NCI-H510A (cell line): ENCODE results near the gene RPAP2.
"Not testable (repeated sequence)": the region's sequence is repeated elsewhere in the genome, so short reads cannot be mapped to it uniquely, and the experiment has no call there.

Source experiments
- DNase-seq: peaks from one replicate; lab custom pipeline; 2025; lab: John Stamatoyannopoulos, UW

Gene RPAP2

GRCh38 chr1:92323473-92324453 is 24.9 kb downstream of the RPAP2 start:
- no peak for DNase-seq

DNA sequence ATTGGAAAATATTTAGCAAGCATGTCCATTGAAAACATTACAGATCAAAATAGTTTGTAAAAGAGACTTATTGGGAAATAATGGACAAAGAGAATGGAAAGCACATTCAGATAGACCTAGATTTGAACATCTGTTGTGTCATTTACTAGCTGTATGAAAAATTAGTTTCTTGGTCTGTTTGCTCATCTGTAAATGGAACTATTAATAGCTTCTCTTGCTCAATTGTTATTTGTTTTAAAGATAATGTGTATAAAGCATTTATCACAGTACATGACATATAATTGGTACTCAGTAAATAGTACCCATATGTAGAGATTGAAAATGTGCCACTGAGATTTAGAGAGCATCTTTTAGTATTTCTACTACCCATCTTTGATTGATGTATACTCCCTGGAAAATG is 25.9 kb downstream of the RPAP2 start:
- DNase-seq, result no peak

DNA sequence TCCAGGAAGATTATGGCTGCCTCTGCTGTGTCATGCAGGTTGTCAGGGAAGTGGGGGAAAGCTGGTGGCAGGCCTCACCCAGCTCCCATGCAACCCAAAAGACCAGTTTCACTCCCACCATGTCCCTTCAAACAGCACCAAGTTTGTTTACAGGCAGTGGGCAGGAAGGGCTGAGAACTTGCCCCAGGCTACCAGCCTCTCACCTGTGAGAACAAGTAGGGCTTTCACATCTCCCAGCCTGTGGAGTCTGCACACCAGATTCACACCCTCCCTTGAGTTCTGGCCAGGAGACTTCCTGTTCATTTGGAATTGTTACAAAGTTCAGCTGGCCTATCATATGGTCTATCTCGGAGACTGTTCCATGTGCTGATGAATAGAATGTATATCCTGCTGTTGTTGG is 27.8 kb downstream of the RPAP2 start:
- DNase-seq, result no peak

GRCh38 chr1:92327794-92328193 is 28.9 kb downstream of the RPAP2 start:
- DNase-seq, result no peak

DNA sequence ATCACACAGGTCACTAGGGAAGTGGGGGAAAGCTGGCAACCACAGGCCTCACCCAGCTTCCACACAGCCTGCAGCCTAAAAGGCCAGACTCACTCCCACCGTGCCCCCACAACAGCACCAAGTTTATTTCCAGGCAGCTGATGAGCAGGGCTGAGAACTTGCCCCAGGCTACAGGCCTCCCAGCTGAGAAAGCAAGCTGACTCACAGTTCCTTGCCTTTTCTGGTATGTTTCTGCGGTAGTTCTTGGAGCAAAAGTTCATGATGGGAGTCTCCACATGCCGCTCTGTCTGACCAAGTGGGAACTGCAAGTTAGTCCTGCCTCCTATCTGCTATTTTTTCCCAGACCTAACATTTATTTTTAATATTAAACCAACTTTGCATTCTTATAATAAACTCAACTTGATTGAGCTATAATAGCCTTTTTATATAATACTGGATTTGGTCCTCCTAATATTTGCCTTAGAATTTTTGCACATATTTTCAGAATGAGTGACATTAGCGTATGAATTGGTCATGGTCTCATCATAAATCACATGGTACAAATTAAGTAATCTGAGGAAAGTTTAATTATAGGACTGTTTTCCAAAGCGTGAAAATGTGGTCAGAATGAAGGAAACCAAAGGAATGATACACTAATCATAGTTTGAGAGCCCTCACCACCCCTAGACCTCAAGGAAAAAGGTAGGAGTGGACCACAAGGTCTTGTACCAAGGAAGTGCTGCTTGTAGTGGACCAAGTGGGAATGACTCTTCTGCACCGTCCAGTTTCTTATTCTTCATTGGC is 30.7 kb downstream of the RPAP2 start:
- DNase-seq, result no peak

DNA sequence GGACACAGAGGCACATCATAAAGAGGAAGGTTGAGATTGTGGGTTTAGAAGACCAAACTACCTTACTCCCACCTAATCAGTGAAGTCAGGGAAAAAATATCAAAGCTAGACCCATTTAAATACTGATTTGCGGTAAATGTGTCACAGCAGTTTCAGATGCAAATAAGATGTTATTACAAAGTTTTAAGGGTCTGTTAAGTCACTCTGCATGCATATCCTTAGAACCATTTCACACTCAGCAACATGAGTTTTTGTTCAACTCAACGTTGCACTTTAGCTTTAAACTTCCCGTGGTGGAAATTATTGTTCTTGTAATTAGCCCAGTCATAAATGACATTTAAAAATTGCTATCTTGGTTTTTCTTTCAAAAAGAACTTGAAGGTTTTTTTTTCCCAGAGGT is 34.8 kb downstream of the RPAP2 start:
- DNase-seq, result no peak

- DNase-seq, result no peak
Measured at GRCh38 chr1:92340154-92340553, 41.3 kb downstream of the RPAP2 start.

DNA sequence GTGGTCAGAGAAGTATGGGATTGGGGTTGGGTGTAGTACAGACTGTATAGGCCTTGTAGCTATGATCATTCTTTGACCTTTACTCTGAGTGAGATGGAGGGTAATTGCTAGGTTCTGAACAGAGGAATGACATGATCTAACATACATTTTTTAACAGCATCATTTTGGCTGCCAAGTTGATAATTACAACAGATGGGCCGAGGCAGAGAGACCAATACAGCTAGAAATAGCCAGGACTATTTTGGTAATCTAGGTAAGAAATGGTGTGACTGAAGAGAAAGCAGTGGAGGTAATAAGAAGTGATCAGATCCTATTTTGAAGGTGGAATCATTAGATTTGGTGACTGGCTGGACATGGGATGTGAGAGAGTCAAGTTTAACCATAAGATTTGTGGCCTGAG is 43.5 kb downstream of the RPAP2 start:
- no peak for DNase-seq

DNA sequence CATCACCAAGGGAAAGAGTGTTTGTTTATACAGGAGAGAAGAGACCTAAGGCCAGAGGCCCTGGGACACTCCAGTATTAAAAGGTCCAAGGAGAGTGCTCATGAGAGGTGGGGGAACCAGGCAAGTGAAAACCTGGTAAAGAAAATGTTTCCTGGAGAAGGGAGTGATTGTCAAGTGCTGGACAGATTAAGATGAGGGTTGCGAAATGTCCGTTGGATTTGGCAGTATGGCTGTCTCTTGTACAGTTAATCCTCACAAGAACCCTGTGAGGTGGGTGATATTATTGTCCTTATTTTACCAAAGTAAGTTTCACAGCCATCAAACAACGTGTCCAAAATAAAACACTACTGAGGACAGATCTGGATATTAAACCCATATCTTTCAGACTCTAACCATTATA is 44.2 kb downstream of the RPAP2 start:
- no peak for DNase-seq

- no peak for DNase-seq
Measured at GRCh38 chr1:92346866-92347640, 48.2 kb downstream of the RPAP2 start.

- no peak for DNase-seq
Measured at GRCh38 chr1:92352856-92353255, 54.0 kb downstream of the RPAP2 start.

DNA sequence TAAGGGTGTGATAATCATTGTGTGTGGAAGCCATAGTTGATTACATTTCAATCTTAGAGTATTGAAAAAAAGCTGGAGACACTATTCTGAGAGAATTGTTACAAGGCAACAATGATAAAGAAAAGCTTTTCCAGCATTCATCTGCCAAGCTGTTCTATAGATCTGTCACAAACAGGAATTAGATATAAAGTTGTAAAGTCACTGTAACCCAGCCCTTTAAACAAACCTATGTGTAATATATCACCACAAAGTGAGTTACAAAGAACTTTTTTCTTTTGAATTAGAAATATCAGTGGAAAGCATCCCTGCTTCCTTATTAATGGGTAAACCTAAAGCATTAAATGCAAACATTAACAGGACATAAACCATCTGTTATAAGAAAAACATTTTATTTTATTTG is 55.4 kb downstream of the RPAP2 start:
- DNase-seq, result no peak

DNA sequence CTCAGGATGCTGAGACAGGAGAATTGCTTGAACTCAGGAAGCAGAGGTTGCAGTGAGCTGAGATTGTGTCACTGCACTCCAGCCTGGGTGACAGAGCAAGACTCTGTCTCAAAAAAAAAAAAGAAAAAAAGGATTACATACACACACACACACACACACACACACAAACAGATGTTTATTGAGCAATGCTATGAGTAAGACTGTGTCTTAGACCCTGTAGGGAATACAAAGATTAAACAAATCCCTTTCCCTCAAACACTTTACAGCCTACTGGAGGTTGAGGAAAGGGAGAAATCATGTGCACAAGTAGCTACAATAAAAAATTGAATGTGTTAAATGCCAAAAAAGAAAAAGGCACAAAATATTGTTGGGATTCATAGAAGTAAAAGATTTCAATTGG is 58.1 kb downstream of the RPAP2 start:
- DNase-seq, result no peak

- DNase-seq, result not testable (repeated sequence)
Measured at GRCh38 chr1:92359382-92359781, 60.5 kb downstream of the RPAP2 start.

GRCh38 chr1:92359986-92360385 is 61.1 kb downstream of the RPAP2 start:
- DNase-seq, result no peak

GRCh38 chr1:92362970-92363369 is 64.1 kb downstream of the RPAP2 start:
- no peak for DNase-seq

DNA sequence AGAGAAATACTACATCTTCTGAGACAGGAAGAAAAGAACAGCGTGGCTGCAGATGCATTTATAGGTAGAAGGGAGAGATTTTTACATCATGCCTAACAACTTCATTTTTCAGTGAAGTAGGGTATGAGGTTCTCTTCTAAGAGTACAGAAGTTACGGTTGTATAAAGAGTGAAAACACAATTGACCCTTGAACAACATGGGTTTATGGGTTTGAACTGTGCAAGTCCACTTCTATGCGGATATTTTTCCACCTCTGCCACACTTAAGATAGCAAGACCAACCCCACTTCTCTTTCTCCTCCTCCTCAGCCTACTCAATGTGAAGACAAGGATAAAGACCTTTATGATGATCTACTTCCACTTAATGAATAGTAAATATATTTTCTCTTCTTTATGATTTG is 64.5 kb downstream of the RPAP2 start:
- DNase-seq, result no peak

GRCh38 chr1:92365378-92366039 is 66.7 kb downstream of the RPAP2 start:
- DNase-seq, result no peak

DNA sequence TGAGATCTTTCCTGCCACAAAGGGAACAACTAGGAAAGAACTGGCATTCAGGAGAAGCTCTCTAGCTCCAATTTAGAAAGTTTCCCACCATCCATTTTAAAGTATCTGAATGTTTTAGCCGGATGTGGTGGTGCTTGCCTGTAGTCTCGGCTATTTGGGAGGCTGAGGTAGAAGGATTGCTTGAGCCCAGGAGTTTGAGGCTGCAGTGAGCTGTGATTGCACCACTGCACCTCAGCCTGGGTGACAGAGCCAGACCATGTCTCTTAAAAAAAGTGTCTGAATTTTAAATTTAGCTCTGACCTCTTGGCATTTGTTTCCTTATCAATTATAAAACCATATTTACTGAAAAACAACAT is 67.2 kb downstream of the RPAP2 start:
- no peak for DNase-seq

DNA sequence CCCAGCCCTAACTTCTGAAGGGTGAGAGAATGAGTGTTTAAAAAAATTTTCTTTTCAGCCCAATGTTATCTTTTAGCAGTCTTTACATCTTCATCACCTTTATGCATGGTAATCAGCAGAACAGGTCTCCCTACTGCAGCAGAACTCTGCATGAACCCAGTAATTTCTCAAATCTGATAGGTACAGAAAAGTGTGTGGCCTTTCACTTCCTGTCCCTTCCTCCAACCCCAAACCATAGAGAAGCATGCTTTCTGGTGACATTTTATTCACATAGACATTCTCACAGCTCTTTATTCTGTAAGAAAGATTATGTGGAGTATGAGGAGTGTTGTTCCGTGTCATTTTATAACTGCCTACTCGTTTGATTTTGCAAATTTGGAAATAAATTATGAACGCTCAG is 68.6 kb downstream of the RPAP2 start:
- no peak for DNase-seq

DNA sequence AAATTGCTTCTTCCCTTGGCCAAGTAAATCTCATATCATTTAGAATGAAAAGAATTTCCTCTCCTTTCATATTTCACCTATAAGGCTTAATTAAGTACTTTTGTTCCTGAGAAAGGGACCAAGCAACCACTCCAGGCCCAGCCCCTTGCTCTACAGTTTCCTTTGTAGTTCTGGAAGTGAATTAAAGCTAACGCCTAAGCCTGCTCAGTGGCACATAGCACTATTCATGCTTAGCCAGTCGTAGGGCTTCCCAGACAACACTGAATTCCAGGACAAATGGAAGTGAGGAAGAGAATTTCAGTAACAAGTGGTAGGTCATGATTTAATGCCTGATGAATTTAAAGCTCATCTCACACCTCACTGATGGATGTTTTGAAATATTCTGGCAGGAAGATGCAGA is 73.3 kb downstream of the RPAP2 start:
- no peak for DNase-seq

DNA sequence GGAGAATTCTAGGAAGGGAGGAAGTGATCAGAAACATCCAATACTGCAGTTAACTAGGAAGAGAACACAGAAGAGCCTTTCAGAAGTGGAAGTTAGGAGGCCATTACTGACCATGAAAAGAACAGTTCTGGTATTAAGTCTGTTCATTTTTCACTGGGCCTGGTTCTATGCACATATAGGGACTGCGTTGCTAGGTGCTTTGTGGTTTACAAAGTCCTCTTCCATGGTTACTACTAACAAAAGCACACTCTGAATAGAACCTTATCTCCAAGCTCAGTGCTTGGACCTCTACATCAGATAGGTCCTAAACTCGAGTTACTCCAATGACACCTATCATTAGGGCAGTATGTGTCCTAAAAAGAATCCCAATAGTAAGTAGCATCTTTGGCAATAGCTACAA is 75.4 kb downstream of the RPAP2 start:
- DNase-seq, result no peak
